Tongue (tissue), 2 donors: ENCODE data around the gene UNC13C. TPM values are rescaled to one million over a fixed set of nuclear protein-coding genes. Genes with fewer than 3 reads are reported as not detected.
"Not testable (repeated sequence)": the region's sequence is repeated elsewhere in the genome, so short reads cannot be mapped to it uniquely, and the experiment has no call there.

Experiments used
- DNase-seq: peaks from one replicate; pipeline ENCODE4 v3.0.0-alpha.2; 2015
- total RNA-seq: library from RNA; depleted of rRNA; stranded (reverse); fragments of >200 nt; gene quantifications from one replicate; pipeline ENCODE4 v1.2.3, GENCODE V29; 2014

The UNC13C gene
- total RNA-seq, 1 donor from 2014 or later = 0.92 TPM

DNA sequence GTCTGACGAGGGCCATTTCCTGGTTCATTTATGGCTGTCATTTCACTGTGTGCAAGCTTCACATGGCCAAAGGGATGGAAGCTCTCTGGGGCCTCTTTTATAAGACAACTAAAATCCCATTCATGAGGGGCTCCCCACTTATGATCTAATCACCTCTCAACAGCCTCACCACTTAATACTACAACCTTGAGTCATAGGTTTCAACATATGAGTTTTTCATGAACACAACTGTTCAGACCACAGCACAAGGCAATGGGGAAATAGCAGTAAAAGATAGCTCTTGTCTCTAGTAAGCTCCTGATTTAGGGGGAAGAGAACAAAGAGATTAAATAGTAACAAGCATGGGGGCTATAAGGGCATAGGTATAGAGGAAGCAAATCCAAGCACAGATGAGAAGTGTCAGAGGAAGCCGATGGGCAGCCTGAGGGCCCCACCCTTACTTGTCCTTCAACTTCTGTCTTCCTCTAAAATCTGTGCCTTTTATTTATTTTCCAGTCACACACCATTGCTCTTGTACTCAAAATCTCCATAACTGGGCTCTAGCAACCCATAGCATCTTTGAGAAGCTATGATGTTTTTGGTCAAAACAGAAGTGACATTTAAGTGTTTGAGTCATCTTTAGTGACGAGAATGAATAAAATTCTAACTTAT is 329.1 kb downstream of the UNC13C start:
- no peak for DNase-seq

DNA sequence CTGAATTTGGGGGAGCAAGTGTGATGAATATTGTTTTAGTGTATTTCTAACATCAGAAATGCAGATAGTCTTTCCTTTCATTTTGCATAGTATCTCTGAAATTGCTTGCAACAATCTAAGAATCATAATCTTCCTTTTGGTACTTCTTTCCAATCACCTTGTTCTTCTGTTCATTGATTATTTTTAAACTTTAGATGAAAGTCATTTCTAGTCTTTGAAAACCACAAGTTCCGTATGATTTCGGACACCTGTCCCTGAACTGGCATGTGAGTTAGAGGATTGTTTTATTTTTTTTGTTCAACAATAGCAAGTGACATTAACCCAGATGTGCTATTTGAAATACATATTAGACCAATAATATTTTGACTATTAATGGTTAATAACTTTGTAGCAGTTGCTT is 329.7 kb downstream of the UNC13C start:
- DNase-seq = no peak

DNA sequence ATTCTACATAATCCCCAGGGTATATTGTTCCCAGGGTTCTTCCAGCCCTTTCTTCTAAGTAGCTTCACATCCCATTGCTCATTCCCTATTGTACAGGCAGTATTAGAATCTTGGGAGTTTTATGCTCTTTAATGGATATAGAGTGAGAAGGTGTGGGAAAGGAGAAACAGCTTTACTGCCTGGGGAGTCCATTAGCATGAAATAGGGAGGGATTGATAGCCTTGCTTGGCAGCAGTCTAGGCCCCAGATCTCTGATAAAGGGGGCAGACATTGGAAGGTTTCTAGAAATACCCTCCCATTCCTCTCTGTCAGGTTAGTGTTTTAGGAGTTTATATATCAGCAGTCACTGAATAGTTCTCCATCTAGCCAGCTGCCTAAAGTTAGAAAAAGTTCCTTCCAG is 334.3 kb downstream of the UNC13C start:
- DNase-seq = no peak

DNA sequence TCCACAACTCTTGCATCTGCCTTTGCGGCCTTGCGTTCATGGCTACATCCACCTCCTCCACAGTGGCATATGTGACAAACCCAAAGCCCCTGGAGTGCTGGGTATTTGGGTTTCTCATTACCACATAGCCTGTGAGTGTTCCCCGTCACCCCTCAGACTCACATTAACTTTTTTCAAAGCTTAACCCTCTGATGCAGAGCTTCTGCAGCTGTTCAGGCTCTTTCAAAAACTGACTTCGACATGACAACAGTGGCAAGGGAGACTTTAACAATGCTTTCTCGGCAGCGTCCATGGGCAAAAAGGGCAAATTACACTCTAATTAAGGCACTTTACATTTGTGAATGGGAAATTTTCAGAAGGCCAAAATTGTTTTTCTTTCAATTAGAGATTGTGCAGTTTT is 343.2 kb downstream of the UNC13C start:
- DNase-seq = peak; percentile 52

DNA sequence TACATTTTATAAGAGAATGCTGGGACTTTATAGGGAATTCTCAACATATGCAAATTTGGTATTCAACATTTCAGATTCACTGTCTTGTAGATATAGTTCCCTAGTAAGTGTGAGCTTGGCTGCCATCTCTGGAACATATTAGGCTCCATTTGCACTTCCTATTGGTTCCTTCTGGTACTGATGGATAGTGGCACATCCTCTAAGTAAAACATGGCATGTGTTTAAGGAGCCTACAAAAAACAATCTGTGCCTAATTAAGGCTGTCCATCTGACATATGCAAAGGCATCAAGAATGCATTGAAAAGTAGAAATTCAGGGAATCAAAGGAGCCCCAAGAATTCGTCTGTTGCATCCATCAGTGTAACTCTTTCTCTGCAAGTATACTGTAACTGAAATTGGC is 344.1 kb downstream of the UNC13C start:
- no peak for DNase-seq

DNA sequence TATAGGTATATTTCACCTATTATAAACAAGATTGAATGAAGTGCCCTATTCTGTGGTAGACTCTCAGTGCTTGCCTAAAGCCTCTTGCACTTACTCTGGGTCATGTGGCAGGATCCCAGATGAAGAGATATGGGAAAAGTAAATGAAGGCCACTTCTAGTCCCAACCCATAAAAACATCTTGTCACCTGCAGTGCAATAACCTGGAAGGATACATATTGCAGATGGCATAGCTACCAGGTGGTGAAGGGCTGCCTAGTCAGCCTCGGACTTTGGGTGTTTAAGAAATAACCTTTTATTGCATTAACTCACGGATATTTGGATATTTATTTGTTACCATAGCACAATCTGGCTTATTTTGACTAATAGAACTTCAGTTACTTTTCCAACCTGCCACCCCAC is 367.1 kb downstream of the UNC13C start:
- DNase-seq = no peak

DNA sequence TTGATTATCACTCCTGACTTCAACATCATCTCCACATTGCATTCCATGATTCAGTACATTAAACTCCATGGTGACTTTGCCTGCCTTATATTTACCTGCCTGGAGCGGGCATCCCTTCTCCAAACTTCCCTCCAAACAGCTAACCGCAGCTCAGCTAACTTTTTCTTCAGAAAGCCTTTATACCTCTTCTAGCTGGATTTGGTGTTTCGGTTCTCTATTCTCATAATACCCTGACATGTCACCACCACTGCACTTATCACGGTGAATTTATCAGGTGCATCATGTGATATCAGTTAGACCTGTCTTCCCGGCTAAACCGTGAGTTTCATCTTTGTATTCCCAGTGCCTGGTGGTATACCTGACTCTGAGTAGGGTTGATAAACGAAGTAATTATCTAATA is 367.6 kb downstream of the UNC13C start:
- DNase-seq = no peak

DNA sequence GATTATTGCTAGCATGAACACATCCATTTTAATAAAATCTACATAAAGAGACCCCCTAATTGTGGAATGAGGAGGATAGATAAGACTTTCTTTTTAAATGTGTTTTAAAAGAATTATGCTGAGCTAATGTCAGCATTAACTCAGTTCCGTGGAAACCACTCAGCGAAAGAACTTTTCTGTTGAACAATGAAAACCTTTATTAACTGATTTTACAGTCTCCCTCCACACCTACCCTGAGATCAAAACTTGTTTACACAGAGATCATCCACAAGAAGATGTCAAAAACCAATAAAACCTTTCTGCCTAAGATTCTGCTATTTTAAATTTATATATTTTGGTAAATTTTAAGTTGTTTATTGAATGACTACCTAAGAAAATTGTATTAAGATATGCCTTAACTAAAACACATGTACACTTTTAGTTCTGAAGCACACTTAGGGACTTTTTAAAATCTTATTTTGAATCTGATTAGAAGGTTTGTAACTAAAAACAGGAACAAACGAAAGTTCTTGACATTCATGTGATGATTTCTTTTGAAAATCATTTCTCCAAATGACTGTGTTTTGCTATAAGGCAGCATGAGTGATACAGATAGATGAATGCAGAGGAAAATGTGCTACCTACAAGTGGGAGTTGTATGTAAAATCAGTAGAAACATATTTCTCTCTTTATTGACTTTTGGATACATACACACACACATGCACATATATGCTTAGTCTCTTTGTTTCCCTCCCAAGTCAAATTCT is 369.0 kb downstream of the UNC13C start:
- no peak for DNase-seq

DNA sequence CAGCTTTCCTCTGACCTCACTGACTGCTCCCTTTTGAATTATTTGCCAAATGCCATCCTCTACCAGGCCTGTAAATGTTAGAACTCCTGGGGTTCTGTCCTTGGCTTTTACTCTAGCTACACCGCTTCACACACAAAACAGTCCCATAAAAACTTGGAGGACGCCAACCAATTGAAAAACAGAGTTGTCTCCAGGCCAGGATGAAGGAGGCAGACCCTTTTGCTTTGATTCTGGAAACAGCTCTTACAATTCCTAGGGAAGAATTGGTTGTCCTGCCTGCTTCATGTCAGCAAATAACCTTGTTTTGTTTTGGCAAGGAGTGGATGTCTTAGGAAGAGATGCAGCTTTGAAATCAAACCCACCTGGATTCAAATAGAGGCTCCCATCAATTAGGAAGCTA is 375.5 kb downstream of the UNC13C start:
- DNase-seq = peak; percentile 3

DNA sequence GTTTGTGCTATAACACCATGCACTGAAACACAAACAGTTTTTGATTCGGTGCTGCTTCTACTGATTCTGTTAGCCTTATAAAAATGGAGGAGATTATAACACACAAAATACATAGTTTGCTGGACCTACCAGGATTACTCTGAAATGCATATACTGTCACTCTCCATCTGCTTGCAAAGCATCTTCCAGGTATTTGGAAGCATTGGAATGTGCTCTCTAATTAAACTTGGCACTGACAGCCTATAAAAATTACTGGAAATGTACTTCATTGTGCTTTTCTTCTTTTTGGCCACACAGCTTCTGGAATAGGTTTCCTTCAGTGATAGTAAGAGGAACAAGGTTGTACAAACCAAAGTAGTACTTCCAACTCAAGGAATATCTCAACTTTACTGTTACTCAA is 376.1 kb downstream of the UNC13C start:
- no peak for DNase-seq

DNA sequence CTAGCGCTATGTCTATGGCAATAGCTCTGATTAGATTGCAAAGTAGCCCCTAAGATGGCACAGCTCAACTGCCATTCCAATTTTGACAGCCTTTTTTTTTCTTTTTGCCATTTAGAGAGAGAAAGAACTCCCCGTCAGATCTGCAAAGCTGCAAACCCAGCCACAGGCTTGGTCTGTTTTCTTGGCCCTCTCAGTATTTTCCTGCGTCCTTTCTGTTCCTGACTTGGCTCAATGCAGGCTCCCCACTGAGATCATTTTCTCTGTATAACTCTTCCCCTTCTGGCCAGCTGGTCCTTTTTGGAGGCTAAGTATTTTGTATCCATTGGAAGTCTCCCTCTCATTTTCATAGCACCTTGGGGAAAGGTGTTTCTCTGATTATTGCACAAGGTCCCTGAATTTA is 386.7 kb downstream of the UNC13C start:
- DNase-seq = no peak

DNA sequence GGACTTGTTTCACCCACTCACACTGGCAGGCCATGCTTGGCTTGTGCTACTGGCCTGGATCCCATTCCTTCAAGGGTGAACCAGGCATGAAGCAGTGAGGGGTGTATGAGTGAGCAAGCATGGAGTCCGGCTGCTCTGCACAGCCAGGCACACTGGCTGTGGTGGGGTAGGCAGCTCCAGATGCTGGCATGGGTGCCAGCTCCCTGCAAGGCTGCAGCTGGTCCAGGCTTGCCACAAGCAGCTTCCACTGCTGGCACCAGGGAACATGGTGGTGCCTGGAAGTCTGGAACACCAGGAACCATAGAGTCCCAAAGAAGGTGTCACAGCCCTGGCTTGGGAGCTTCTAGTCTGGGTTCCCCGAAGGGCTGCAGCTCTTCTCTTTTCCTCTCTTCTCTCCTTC is 395.1 kb downstream of the UNC13C start:
- DNase-seq = no peak

DNA sequence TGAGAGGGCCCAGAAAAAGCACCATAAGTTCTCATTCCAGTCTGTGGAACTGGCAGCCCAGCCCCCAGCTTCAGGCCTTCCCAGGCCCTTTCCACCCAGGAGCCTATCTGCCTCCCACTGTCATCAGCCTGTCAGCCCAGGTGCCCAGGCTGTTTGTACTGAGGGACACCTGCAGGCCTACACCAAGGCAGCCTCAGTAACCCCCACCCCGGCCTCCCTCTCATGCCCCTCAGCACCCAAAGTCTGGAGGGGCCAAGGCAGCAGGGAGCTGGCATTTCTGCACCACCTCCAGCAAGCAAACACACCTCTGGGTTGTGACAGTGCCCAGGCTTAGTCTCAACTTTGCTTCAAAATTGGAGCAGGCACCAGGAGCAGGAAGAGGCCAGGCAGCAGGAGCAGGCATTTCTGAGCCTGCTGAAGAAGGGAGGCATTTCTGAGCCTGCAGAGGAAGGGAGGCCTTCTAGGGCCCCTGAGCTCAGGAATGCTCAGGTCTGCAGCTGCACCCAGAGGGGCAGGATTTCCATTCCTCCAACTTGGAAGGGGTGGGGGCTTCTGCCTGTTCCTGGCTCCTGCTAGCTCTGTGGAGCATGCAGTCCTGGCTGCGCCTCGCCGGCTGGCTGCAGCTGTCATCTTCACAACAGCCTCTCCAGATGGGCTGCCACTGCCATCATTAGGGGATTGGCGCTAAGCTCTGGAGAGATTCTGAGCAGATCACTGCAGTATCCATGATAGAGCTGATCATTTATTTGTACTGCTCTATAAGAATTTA is 396.1 kb downstream of the UNC13C start:
- peak; percentile 67 for DNase-seq

DNA sequence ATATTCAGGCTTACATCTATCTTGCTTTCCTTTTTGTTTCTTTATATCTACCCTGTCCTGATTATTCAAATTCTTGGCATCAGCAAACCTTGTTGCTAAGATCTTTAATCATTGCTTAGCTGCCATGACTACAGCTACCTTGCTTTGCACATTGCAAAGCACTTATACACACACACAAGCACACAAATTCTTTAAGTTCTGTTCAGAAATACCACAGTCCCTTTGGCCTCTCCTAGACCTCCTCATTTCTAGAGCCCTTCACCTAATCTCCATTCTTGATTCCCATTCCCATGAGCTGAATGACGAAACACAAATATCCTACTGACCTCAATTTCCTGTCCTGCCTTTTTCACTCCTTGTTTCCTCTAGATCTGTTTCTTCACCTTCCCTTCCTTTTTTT is 409.6 kb downstream of the UNC13C start:
- DNase-seq = no peak

DNA sequence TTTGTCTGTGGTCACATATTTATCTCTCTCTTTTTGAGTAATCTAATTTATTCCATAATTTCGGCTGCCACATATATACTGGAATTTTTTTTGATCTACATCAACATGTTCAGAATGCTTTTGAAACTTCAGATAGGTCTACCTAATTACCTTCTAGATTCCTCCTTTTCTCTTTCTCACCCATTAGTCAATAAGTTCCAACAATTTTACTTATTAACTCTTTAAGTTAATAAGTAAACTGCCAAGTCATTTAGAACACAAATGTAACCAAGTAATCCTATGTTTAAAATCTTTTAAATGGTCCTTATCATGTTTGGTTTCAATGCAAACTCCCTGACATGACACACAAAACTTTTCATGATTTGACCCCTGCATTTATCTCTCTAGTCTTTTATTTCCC is 410.5 kb downstream of the UNC13C start:
- no peak for DNase-seq

DNA sequence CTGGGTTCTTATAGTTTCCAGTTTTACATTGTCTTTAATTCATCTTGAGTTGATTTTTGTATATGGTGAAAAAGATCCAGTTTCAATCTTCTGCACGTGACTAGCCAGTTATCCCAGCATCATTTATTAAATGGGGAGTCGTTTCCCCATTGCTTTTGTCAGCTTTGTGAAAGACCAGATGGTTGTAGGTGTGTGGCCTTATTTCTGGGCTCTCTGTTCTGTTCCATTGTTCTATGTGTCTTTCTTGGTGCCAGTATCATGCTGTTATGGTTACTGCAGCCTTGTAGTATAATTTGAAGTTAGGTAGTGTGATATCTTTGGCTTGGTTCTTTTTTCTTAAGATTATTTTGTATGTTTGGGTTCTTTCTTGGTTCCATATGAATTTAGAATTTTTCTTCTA is 432.2 kb downstream of the UNC13C start:
- no peak for DNase-seq

DNA sequence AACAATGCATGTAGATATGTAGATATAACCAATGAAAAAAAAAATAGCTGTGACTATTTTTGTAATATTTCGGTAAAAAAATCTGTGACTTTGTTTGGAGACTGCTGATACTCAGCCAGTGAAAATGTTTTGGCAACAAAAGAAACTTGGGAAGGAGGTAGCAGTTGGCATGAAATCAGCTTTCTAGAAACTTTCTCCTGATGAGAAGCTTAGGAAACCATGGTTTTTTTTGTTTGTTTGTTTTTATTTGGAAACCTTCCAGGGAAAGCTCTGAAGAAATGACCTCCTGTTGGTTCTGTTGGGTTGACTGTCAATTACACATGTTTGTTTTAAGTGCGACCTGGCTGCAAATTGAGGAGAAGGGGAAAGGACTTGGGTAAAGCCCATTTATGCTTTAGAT is 445.9 kb downstream of the UNC13C start:
- no peak for DNase-seq

DNA sequence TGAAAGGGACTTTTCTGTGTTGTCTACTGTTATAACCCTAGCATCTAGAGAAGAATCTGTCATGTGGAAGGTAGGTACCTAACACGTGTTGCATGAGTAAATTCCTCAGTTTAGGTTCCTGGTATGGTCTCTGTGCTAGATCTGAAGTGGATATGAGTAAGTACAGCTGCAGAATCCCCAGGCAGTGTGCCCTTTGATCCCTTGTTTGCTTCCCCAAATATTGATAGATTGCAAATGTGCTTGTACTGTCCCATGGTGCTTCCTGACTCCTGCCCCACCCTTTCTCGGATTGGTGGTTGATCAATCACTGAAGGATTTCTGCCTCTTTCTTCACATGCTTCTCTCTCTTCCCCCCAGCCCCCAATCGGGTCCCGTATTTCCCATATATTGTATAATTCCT is 450.4 kb downstream of the UNC13C start:
- DNase-seq = no peak

DNA sequence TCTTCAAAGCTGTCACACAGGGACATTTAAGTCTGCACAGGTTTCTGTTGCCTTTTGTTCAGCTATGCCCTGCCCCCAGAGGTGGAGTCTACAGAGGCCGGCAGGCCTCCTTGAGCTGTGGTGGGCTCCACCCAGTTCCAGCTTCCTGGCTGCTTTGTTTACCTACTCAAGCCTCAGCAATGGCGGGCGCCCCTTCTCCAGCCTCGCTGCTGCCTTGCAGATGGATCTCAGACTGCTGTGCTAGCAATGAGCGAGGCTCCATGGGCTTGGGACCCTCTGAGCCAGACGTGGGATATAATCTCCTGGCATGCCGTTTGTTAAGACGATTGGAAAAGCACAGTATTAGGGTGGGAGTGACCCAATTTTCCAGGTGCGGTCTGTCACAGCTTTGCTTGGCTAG is 472.0 kb downstream of the UNC13C start:
- not testable (repeated sequence) for DNase-seq

DNA sequence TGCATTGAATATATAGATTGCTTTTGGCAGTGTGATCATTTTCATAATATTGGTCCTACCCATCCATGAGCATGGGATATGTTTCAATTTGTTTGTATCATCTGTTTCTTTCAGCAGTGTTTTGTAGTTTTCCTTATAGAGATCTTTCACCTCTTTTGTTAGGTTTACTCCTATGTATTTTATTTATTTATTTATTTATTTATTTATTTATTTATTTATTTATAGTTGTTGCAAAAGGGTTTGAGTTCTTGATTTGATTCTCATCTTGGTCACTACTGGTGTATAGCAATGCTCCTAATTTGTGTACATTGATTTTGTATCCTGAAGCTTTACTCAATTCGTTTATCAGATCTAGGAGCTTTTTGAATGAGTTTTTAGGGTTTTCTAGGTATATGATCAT is 478.2 kb downstream of the UNC13C start:
- DNase-seq = no peak

DNA sequence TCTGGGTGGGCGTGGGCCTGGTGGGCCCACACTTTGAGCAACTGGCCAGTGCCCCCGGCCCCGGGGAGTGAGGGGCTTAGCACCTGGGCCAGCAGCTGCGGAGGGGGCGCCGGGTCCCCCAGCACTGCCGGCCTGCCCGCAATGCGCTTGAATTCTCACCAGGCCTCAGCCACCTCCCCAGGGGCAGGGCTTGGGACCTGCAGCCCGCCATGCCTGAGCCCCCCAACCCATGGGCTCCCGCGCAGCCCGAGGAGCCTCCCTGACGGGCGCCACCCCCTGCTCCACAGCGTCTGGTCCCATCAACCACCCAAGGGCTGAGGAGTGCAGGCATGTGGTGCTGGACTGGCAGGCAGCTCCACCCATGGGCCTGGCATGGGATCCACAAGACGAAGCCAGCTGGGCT is 484.3 kb downstream of the UNC13C start:
- no peak for DNase-seq

DNA sequence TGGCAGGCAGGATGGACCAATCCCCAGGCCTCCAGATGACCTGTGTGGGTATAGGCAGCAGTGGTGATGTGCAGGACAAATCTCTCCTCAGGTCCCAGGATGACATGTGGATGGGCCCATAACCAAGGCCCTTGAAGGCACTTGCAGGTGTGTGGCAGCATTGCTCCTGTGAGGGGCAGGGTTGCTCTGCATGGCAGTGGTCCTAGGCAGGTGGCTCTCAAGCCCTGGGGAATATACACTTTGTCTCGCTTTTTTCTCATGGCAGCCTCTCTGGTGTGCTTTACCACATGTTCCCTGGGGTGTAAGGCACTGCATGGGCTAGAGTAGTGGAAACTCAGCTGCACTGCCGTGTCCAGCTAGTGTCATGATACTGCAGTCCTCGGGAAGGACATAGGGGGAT is 503.6 kb downstream of the UNC13C start:
- no peak for DNase-seq

DNA sequence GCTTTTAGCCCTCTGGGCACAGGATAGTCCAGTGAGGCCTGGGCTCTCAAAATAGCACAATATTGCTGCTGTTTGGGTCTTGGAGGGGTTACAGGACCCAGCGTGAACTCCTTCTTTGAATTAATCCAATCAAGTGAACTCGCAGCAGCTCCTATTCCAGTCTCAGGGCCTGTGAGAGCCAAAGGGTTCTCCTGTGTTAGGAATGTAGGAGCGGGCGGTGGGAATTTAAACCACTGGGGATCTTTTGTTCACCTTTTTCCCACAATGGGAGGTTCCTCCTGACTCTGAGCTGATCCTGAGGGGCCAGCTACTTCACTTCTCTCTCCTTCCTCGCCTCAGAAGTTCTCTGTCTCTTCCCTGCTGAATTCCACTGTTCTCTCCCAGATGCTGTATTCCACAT is 504.0 kb downstream of the UNC13C start:
- DNase-seq = no peak

DNA sequence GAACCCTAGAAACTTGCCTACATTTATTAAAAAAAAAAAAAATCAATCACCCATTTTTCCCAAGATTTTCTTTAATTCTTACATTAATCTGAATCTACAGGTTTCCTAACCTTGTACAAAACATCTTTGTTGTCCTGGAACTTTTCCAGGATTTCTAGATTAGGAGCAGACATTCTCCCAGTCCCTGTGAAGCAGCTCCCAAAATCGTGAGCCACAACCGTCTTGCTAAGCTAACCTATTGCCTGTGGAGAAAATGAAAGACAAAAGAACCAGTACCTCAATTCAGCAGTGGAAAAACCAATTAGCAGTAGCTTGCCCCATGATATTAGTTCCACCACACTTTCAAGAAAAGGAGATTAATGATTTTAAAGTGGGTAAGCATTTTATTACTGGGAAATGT is 522.1 kb downstream of the UNC13C start:
- no peak for DNase-seq
